ENCODE results near the gene ISL1.

- TF ChIP-seq CTCF (conservative IDR thresholded peaks at IDR 0.05; ENCODE audit: low read depth, low read length) (peak; percentile 60; the same call in 1 of the 2 replicates), EZH2 (IDR thresholded peaks at IDR 0.05; ENCODE audit: borderline replicate concordance, low read depth, low read length, poor library complexity, severe bottlenecking) (no peak)
These were observed 32.9 kb downstream of the ISL1 start for GRCh38 chr5:51416149-51416548.
